Stimulated activated CD8-positive, alpha-beta memory T cell treated with anti-CD3 and anti-CD28 coated beads, Interleukin-15, amount 100 ng/mL, for 48 hours (primary cell): Measurements from ENCODE around the gene SMOC2.
"Not testable (repeated sequence)": the region's sequence is repeated elsewhere in the genome, so short reads cannot be mapped to it uniquely, and the experiment has no call there.

Source experiments
- DNase-seq, 2 donors: peaks; one replicate each; pipeline ENCODE4 v3.0.0-alpha.2; 2020; ENCODE audit warnings: low read depth in 2 of 2

Gene SMOC2

DNA sequence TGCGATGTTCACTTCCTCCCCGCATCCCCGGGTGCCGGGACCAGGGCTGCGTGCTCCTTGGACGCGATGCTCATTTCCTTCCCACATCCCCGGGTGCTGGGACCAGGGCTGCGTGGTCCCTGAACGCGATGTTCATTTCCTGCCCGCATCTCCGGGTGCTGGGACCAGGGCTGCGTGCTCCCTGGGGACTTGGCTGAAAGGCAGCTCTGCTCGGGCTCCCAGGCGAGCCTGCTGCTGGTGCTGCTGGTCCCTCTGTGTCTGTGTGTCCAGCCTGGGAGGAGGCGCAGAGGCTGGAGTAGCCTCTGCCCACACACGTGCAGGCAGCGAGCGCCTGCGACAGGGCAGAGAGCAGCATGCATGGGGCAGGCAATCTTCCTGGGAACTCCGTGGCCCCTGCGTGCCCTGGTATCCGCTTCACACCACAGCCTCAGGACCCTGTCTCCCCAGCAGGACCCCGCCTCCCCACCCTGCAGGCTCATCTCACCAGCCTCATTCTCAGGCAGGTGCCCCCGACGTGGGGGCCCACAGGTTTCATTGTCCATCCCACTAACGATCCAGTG, 132.4 kb downstream of the SMOC2 start:
- DNase-seq: not testable (repeated sequence)

DNA sequence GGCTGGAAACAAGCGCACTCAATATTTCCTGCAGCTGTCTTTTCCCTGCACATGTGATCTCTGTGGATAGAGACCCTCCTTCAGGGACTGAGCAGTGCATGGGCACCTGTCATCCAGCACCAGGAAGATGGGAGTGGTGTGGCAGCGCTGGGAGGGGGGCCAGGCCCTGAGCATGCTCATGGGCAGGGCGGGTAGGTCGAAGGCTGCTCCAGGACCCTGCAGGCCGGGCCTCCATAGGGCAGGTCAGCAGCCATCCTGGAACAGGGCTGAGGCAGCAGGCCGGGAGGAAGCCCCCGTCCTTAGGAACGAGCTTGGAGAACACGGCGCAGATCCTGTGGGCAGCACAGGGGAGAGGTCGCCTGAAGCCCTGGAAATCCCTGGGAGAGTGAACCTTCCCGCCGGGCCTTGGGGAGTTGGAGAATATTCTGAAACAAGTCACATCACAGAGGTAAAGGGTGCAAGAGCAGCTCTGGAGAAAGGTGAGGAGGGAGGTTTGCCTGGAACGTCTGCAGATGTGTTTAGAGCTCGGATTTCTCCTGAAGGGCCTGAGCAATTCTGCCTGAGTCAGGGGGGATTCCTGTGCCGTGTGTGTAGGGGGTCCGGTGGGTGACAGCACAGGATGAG, 133.2 kb downstream of the SMOC2 start:
- DNase-seq: no peak

DNA sequence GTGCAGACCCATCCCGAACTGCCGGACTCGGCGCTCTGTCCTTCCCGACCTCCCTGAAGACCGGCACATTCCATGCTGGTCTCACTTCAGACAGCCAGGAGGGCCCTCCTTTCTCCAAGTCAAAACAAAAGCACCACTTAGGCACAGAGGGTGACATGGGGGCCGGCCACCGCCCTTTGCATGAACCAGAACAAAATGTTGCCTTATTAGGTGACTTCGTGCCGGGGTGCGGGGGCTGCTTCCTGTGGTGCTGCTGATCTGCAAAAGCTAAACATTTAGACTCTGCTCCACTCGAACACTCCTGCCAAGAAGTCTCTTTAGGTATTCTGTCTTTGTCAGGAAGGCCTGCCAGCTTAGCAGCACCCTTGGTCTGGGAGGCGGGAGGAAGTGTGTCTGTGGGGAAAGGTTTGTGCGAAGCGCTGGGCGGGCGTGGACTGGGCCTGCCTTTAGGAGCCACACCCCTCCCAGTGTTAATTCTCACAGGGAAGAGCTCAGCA, 133.8 kb downstream of the SMOC2 start:
- DNase-seq: no peak

DNA sequence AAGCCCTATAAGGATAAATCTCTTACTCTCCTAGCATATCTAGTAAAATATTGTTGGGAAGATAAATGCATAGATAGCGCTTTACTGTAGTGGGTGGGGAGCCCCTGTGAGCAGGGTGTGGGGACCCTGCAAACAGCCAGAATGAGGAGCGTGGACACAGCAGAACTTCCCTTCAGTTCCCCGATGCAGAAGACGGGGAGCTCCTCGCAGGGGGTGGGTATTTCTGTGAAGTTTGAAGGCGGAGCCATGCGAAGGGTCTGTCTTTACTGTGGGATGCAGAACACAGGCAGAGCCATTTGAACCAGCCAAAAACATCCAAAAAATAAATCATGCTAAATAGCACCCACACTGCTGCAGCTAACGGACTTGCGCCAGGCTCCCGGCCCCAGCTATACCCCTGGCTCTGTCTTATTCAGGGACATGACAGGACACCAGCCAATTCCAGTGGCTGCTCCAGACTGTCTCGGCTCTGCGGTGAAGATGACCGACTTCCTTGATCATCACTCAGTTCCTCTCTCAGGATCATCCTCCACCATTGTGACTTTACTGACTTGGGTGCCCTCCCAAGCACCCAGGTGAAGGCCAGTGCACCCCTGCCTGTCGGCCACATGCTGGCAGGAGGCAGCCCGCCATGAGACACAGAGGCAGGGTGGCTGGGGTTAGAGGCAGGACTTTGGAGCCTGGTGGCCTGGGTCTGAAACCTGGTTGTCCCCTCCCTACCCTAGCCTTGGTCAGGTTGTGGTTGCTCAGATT, 134.5 kb downstream of the SMOC2 start:
- no peak for DNase-seq

DNA sequence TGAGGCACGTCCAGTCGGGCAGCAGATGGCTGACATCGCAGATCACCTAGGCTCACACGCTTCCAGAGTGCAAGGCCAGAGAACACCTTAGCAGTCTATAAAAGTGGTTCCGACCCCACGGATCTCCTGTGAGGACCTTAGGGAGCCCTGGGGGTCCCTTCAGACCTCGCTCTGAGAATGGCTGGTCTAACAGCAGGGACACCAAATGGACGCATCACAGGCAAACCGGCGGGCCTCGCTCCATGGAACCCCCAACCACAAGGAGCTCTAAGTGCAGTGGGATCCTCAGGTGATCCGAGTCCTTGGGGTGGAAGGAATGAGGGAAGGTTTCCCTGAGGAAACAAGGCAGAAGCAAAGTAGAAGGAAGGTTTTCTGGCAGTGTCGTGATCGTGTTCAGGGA, 135.4 kb downstream of the SMOC2 start:
- no peak for DNase-seq

DNA sequence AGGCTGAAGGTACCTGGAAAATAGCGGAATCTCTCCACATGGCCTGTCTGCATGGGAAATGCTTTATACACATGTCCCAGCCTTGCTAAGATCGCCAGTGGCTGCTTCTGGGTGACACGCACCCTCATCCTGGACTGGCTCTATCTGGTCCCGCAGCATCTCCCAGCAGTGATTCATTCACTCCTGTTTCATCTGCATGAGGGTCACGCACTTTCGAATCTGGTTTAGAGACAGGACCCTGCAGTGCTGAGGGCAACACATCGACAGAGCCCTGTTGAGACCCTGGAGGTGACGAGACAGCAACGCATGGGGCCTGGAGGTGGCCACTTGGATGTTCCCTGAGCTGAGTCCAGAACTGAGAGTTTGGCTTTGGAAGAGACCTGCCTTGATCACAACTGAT, 136.5 kb downstream of the SMOC2 start:
- DNase-seq: no peak

DNA sequence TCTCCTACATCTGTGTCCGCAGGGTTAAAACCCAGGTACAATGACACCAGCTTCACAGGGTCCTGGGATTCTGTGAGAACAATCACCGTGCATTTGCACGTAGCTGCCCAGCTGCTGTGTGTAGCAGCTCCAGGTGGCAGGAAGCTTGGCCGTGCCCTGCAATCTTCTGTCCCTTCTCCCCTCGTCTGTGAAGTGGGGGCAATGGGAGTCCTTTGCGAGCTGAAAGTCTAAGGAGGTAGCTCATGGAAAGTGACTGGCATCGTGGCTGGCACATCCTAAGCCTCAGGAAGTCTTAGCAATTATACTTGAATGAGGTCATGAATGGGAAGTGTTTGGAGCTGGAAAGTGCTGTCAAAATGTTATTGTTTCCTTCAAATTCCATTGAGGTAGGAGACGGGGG, 137.1 kb downstream of the SMOC2 start:
- no peak for DNase-seq

DNA sequence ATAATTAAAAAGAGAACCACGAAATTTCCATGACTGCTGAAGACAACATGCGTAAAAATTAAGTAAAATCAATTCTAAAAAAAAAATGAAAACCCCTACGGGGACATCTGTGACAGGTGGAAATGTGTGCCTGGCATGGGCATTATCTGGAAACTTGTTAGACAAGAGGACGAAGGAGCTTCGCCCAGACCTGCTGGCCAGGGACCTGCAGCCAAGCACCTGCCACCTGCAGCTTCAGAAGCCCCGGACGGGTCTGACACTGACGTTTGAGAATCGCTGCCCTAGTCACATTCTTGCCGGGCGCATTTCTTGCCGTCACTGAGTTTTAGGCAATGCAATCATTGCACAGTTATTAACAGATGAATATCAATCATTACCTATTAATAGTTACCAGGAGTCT, 140.3 kb downstream of the SMOC2 start:
- no peak for DNase-seq

DNA sequence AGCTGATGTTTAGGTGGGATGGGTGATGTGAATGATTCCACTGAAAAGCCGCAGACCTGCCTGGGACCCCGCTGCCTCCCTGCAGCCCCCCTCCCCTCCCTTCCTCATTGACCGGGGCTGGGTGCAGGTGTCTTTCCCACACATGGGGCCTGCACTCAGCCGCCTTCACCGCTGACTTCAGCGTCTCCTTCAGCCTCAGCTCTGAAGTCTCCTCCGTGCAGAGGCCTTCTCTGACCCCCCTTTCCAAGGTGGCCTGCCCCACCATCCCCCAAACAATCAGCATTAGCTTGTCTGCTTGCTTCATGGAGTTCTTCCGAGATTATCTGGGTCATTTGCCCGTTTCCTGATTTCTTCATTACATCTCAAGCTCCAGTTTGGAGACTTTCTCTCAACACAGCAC, 140.7 kb downstream of the SMOC2 start:
- DNase-seq: no peak

DNA sequence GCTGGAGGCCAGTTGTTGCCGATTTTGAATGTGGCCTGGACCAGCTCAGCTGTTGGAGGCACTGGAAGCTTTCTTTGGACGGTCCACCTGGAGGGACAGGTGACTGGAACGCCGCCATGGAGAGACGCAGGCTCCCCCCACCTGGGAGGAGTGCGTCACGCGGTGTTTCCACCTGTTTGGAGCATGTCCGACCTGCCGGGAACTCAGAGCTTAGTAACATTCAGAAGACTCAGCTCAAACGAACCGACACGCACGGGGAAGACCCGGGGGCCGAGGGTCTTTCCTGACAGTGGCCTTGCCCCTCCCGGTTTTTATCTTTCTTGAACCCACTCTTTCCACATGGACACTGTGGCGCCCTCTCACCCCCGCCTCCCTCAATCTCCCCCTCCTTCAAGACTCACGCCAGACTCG, 141.6 kb downstream of the SMOC2 start:
- no peak for DNase-seq

DNA sequence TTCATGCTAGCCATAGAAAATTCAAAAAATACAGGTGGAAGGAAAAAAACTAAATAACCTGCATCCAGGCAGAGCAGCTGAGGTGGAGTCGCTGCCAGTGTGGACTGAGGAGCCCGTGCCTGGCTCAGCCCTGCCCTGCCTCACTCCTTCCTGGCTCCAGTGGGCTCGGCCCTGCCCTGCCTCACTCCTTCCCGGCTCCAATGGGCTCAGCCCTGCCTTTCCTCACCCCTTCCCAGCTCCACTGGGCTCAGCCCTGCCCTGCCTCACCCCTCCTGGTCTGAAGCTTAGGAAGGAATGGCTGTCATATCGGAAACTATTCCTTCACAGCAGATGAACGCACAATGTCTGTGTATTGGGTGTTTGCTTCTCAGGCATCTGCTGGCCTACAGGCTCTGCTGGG, 142.1 kb downstream of the SMOC2 start:
- no peak for DNase-seq

DNA sequence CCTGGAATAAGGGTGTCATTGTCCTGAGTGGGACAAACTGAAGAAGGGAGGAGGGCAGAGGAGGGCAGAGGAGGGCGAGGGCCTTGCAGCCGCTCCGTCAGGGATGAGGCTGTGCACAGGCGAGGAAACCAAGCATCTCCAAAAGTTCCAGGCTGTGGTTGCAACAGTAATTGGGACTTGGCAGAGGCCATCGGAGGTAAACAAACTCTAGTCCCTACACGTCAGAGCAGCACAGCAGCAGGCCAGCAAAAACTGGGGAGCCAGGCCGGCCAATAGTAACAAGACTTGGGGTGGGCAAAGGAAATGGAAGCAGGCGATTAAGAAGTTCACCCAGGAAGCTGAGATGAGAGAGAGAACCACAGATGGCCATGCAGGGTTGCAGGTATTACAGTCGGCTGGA, 142.8 kb downstream of the SMOC2 start:
- DNase-seq: no peak

DNA sequence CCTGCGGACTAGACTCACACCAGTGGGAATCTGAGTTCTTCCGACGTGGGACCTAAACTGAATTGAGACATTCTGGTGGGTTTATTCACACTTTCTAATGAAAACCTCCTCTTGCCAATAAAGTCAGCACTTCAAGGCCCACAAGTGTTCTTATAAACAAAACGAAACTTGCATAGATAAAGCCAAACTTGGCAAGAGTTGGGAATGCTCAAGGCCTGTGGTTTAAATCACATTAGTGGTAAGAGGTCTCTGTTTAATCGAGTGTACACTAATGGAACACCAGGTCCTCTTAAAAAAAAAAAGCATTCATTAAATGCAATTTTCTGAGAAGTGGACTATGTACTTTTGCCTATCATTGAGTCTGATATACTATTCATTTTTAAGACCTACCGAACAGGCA, 143.3 kb downstream of the SMOC2 start:
- DNase-seq: no peak

DNA sequence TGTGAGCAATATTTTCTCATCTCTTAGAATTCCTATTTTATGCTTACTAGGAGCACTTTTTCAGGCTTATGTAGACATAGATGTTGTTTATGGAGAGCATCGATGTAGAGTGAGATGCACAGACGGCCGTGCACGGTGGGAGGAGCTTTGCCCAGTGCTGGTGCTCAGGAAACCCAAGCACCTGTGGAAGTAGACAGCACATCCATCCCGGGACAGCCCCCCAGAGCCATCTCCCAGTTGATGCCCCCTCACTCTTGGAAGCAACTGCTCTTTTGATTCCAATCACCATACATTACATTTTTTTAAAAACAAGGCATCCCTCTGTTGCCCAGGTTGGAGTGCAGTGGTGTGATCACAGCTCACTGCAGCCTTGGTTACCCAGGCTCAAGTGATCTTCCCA, 143.7 kb downstream of the SMOC2 start:
- no peak for DNase-seq

DNA sequence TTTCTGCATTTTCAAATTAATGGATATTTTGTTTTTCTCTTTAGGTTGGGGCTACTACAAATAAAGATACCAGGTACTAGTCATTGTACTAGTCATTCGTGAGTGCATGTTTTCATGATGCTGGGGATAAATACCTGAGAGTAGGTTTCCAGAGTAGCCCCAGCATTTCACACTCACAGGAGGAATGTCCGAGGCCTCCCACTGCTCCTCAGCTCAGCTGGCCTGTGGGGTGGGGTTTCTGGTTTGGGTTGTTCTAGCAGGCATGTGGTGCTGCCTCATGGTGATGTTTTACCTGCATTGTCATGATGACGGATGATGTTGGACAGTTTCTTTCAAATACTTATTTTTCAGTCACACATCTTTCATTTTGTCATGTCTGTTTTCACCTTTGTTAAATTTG, 144.5 kb downstream of the SMOC2 start:
- DNase-seq: no peak

DNA sequence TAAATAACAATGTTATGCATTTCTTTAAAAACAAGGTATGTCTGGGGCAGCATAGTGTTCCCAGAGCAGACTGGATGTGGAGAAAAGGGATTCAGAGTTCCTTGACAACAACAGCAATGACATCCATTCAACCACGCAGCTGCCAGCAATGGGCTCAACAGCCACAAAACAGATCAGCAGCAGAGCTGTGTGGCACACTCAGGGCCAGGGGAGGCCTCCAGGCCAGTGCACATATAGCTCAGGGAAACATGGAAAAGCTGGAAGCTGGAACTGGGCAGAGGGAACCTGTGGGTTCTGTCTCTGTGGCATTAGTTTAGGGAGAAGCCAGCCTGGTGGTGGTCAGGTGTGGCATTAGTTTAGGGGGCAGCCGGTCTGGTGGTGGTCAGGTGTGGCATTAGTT, 148.3 kb downstream of the SMOC2 start:
- no peak for DNase-seq

DNA sequence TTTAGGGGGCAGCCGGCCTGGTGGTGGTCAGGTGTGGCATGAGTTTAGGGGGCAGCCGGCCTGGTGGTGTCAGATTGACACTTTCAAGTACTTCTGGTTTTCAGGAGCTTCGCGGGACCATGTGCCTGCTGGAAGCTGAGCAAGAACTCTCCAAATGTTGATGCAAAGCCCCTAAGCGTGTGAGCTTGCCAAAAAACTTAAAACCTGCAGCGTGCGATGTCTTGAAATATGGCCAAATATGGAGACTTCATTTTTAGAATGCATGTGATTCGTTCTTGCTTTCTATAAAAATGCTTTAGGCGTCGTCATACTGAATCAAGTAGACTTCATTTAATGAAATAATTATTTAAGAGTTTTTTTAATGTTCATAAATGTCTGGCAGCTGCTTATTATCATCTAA, 149.4 kb downstream of the SMOC2 start:
- DNase-seq: no peak

DNA sequence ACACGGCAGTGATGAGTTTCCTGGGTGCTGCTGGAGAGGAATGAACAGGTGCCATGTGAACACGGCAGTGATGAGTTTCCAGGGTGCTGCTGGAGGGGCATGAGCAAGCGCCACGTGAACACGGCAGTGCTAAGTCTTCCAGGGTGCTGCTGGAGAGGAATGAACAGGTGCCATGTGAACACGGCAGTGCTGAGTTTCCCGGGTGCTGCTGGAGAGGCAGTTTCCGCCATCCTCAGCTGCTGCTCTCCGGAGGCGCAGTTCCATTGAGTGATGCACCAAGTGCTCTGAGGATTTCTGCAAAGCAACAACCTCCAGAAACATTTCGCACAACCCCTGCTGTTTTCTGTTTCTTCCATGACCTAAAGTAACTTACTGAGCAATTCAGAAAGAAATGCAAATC, 155.4 kb downstream of the SMOC2 start:
- no peak for DNase-seq

DNA sequence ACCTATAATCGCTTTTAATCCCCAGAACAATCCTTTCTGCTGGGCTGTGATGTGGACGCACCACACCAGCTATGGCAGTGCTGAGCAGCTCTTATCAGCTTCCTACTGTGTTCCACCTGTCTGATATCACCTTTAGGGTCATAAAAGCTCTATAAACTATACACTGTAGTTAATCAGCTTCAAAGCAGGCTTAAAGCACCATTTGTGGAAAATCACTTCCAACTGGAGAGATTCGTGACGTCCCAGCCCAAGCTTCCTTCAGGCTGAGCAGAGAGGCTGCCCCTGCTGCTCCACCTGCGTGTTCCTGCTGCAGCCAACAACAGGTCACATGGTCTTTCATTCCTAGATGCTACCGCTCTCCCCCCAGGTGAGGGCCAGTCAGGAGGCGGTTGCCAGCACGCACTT, 156.5 kb downstream of the SMOC2 start:
- DNase-seq: no peak

DNA sequence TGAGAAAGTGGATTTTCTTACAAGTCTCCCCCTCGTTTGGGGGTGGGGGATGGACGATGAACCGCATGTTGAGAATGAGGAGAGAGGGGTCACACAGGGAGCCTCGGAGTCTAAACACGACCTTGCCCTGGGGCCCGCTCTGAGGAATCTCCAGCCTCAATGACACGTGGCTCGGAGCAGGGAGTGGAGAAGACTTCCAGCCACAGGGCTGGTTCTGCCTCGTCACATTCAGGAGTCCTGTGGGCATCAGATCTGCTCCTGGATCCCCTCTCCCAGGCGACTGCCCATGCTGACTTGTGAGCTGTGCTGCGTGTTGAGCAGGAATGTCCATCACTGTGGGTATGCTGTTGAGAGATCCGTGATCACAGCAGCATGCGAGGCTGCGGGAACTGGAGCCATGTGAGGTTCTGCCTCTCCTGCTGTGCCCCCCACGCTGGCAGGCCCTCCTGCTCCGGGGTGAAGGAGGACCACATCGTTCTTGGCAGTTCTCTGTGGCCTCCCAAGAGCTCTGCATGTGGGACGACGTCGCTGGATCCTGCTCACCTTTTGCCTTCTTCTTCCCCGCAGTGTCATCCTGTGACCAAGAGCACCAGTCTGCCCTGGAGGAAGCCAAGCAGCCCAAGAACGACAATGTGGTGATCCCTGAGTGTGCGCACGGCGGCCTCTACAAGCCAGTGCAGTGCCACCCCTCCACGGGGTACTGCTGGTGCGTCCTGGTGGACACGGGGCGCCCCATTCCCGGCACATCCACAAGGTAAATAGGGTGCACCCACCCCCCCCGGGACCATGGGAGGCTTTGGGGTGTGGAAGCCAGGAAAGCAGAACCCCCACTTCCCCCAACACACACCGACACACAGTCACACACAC, 157.5 kb downstream of the SMOC2 start:
- no peak for DNase-seq

DNA sequence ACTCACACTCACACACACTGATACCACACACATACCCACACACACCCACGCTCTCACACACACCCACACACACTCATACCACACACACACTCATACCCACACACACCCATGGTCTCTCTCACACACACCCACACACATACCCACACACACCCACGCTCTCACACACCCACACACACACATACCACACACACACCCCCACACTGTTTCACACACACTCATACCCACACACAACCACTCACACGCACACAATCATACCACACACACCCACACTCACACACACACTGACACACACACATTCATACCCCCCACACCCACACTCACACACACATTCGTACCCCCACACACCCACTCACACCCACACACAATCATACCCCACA, 158.1 kb downstream of the SMOC2 start:
- DNase-seq: no peak

DNA sequence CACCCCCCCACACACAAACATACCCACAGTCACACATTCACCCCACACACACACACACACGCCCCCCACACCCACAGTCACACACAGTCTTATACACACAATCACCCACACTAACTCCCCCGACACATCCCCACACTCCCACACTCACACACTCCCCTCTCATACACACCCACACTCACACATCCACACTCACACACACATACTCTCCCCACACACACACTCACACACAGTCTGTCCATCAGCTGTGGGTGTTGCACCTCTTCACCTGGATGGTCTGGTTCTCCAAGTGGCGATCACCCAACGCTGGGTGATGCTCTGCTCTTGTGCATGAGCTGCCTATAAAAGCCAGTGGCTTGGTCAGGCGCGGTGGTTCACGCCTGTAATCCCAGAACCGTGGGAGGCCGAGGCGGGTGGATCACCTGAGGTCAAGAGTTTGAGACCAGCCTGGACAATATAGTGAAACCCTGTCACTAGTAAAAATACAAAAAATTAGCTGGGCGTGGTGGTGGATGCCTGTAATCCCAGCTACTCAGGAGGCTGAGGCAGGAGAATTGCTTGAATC, 158.9 kb downstream of the SMOC2 start:
- DNase-seq: no peak
